GM06990 (cell line): Measurements from ENCODE around the gene FAHD1.

Experiments used
- DNase-seq: peaks from one replicate; pipeline ENCODE4 v3.0.0-alpha.2; 2011; ENCODE audit not compliant: insufficient read length; ENCODE audit errors: extremely low read depth
- H3K27me3 ChIP-seq: replicated peaks from 2 replicates; pipeline ENCODE4 v1.6.0; 2011; ENCODE audit warnings: low read length; ENCODE audit not compliant: control insufficient read depth, insufficient read depth
- H3K36me3 ChIP-seq: 2 replicates; pipeline ENCODE4 v1.5.1; 2011; ENCODE audit warnings: low read length; ENCODE audit not compliant: control insufficient read depth, insufficient read depth
- H3K4me3 ChIP-seq: replicated peaks from 2 replicates; pipeline ENCODE4 v1.5.1; 2011; ENCODE audit warnings: low read depth, mild to moderate bottlenecking, control low read depth, low read length
- CTCF ChIP-seq: IDR thresholded peaks from 2 replicates; pipeline ENCODE4 v1.5.1; 2011; ENCODE audit warnings: low read length, control low read depth, mild to moderate bottlenecking, inconsistent platforms; ENCODE audit not compliant: insufficient read depth, poor library complexity, severe bottlenecking

Gene FAHD1

GRCh38 chr16:1876468-1876867 lies 49.5 kb downstream of the FAHD1 start:
- Histone ChIP-seq H3K36me3 (no peaks in the 10 kb centered on the region), H3K27me3 (no peaks in the 10 kb centered on the region; the same call in 1 of the 2 replicates), H3K4me3 (no peak overlapping the region)
- TF ChIP-seq CTCF: no peak
- DNase-seq: peak; percentile 36

GRCh38 chr16:1877089-1877488 lies 50.1 kb downstream of the FAHD1 start:
- no peak for DNase-seq
- no peaks in the 10 kb centered on the region; the same call in 1 of the 2 replicates for H3K27me3 ChIP-seq
- H3K4me3 ChIP-seq: no peak overlapping the region
- no peaks in the 10 kb centered on the region for H3K36me3 ChIP-seq
- no peak for TF ChIP-seq CTCF

- TF ChIP-seq CTCF: no peak
- DNase-seq: no peak
- Histone ChIP-seq H3K4me3 (no peak overlapping the region), H3K27me3 (no peaks in the 10 kb centered on the region; the same call in 1 of the 2 replicates), H3K36me3 (no peaks in the 10 kb centered on the region)
These were observed 50.8 kb downstream of the FAHD1 start for GRCh38 chr16:1877804-1878203.

GRCh38 chr16:1878256-1878655 lies 51.2 kb downstream of the FAHD1 start:
- Histone ChIP-seq H3K4me3 (no peak overlapping the region), H3K36me3 (no peaks in the 10 kb centered on the region), H3K27me3 (no peaks in the 10 kb centered on the region; the same call in 1 of the 2 replicates)
- no peak for DNase-seq
- no peak for TF ChIP-seq CTCF
